Measurements from ENCODE around the gene FER. TPM values are rescaled to one million over a fixed set of nuclear protein-coding genes. Genes with fewer than 3 reads are reported as not detected.

Gene FER
- total RNA-seq, 2 donors from 2014 or later = 10.8 to 15.7 TPM

- no peak overlapping the region for H3K27ac ChIP-seq
- intact Hi-C loops (cut with DNase I) = no loop called here
- no peaks in the 10 kb centered on the region for H3K4me1 ChIP-seq
- H3K9me3 ChIP-seq = no peaks in the 10 kb centered on the region
- H3K27me3 ChIP-seq = no peaks in the 10 kb centered on the region
- no peak overlapping the region for H3K4me3 ChIP-seq
- no peaks in the 10 kb centered on the region for H3K36me3 ChIP-seq
- no peak for DNase-seq
- TF ChIP-seq CTCF (IDR thresholded peaks at IDR 0.05) = no peak
- H3K9ac ChIP-seq (ENCODE audit: low read depth in 2 of 2, low read length in 2 of 2) = no peak overlapping the region
These were observed 498.7 kb downstream of the FER start for GRCh38 chr5:109246395-109246794.

Measured in colonic mucosa (tissue), 4 donors.